Measurements from ENCODE around the gene ARHGEF28. TPM values are rescaled to one million over a fixed set of nuclear protein-coding genes. Genes with fewer than 3 reads are reported as not detected.

Gene ARHGEF28
- total and polyA plus RNA-seq, 9 of the 15 experiments (the other 6 are each of a cell fraction or from before 2014, with no cell fraction given): 0.27 TPM; not detected in 8

DNA sequence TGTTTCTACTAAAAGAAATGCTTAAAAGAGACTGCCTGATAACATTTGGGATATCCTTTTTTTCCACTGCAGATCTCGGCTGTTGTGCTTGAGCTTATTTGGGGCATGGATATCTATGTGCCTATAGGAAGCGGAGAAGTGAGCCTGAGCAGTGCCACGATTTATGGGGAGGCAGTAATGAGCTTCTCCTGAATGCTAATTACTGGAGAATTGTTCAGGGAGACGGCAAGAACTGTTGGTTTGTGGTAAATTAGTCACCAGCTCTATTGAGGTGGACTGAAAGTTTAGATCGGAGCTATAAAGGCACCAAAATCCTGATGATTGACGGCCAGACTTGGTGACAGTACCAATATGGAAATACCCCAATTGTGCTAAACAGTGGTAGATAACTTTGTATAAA is 186.5 kb downstream of the ARHGEF28 start:
- no peak overlapping the region for H3K9ac ChIP-seq (ENCODE audit: insufficient read depth in 1 of 2, low read depth in 2 of 2, low read length in 2 of 2)
- WGBS (ENCODE audit: insufficient coverage, low coverage, missing lambda C conversion rate): 4% methylated on average over 6 of the region's 6 CpGs
- CTCF ChIA-PET (ENCODE audit: low intra/inter-chr PET ratio): no interaction called here
- H3K9me1 ChIP-seq (ENCODE audit: control insufficient read depth, insufficient read depth, low read length): no peaks in the 10 kb centered on the region
- in situ Hi-C loops (cut with MboI) (no loop called here), intact Hi-C loops (cut with micrococcal nuclease) (no loop called here)
- no peak overlapping the region for H3K27ac ChIP-seq (ENCODE audit: extremely low read depth, low read depth, low read length)
- H4K20me1 ChIP-seq (replicated peaks; ENCODE audit: control insufficient read depth, insufficient read depth, low read length): no peaks in the 10 kb centered on the region
- no peak overlapping the region for H2AFZ ChIP-seq (ENCODE audit: low read depth, low read length)
- no peaks in the 10 kb centered on the region for H3K36me3 ChIP-seq (ENCODE audit: control insufficient read depth, insufficient read depth, low read length)
- no peak overlapping the region for H3K4me3 ChIP-seq
- peaks cover 16 to 20% of the 10 kb centered on the region in 2 experiments for H3K27me3 ChIP-seq (ENCODE audit: control insufficient read depth in 2 of 2, insufficient read depth in 2 of 2, low read length in 2 of 2)
- H3K4me1 ChIP-seq (replicated peaks in 1 of 2; ENCODE audit: control insufficient read depth in 2 of 2, insufficient read depth in 2 of 2, low read length in 2 of 2): no peaks in the 10 kb centered on the region
- POLR2A ChIA-PET: no interaction called here
- H3K79me2 ChIP-seq (ENCODE audit: control insufficient read depth, insufficient read depth, low read length): no peaks in the 10 kb centered on the region
- no peaks in the 10 kb centered on the region for H3K9me3 ChIP-seq (replicated peaks; ENCODE audit: control insufficient read depth, insufficient read depth, low read depth, low read length)
- no peak overlapping the region for H3K4me2 ChIP-seq (ENCODE audit: insufficient read depth, low read length)
- ATAC-seq (no peak), FAIRE-seq (no peak), DNase-seq (ENCODE audit: extremely low read depth in 1 of 4, low spot score in 3 of 4) (no peak)
- no TSS peak for BruUV-seq (replicated peaks)
- TF ChIP-seq SMAD1 (IDR thresholded peaks at IDR 0.05; ENCODE audit: low read depth, low read length, partially characterized antibody): no peak
- no peak for TF ChIP-seq MBD2 (IDR thresholded peaks at IDR 0.05; ENCODE audit: borderline replicate concordance, low read depth)

DNA sequence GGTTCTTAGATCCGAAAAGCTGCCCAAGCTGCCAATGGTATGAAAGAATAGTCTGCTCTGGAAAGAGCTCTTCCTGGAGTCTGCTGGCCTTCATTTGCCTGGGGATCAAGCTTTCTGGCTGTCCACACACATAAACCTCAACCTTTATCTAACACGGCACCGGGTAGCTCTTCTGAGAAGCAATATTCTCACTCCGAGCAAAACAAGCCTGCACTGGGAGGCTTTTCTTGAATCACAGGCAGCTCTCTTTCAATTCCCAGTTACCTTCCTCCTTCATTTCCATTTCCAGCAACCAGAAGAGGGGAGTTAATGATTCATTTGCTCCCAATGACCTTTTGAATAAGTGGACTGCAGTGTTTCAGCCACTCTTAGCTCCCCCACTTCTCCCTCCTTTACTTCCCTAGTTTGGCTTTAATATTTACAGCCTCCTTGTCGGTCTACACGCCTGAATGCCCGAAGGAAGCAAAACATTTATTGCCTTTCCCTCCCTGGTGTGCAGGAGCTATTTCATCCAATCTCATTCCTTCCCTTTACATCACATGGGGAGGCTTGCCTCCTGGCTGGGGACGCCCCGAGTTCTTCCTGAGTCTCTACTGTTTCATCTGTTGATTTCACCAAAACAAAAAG is 187.1 kb downstream of the ARHGEF28 start:
- in situ Hi-C loops (cut with MboI) (no loop called here), intact Hi-C loops (cut with micrococcal nuclease) (no loop called here)
- Histone ChIP-seq H3K79me2 (ENCODE audit: control insufficient read depth, insufficient read depth, low read length) (no peaks in the 10 kb centered on the region), H3K4me2 (ENCODE audit: insufficient read depth, low read length) (no peak overlapping the region), H3K27me3 (ENCODE audit: control insufficient read depth in 2 of 2, insufficient read depth in 2 of 2, low read length in 2 of 2) (peaks cover 16 to 20% of the 10 kb centered on the region in 2 experiments), H4K20me1 (replicated peaks; ENCODE audit: control insufficient read depth, insufficient read depth, low read length) (no peaks in the 10 kb centered on the region), H3K27ac (ENCODE audit: extremely low read depth, low read depth, low read length) (no peak overlapping the region), H3K9me3 (replicated peaks; ENCODE audit: control insufficient read depth, insufficient read depth, low read depth, low read length) (no peaks in the 10 kb centered on the region), H3K4me3 (no peak overlapping the region), H2AFZ (ENCODE audit: low read depth, low read length) (peak overlapping the region; percentile 3; the same call in 1 of the 2 replicates), H3K9me1 (ENCODE audit: control insufficient read depth, insufficient read depth, low read length) (no peaks in the 10 kb centered on the region), H3K4me1 (replicated peaks in 1 of 2; ENCODE audit: control insufficient read depth in 2 of 2, insufficient read depth in 2 of 2, low read length in 2 of 2) (no peaks in the 10 kb centered on the region), H3K36me3 (ENCODE audit: control insufficient read depth, insufficient read depth, low read length) (no peaks in the 10 kb centered on the region), H3K9ac (ENCODE audit: insufficient read depth in 1 of 2, low read depth in 2 of 2, low read length in 2 of 2) (no peak overlapping the region)
- ChIA-PET POLR2A (no interaction called here), CTCF (ENCODE audit: low intra/inter-chr PET ratio) (no interaction called here)
- WGBS (ENCODE audit: insufficient coverage, low coverage, missing lambda C conversion rate): 0% methylated on average over 9 of the region's 9 CpGs
- no peak for TF ChIP-seq MTF1 (CRISPR knock-in tag; IDR thresholded peaks at IDR 0.05; ENCODE audit: borderline replicate concordance)
- TF ChIP-seq BRD4 (IDR thresholded peaks at IDR 0.05): no peak
- TF ChIP-seq, protein P1, sequence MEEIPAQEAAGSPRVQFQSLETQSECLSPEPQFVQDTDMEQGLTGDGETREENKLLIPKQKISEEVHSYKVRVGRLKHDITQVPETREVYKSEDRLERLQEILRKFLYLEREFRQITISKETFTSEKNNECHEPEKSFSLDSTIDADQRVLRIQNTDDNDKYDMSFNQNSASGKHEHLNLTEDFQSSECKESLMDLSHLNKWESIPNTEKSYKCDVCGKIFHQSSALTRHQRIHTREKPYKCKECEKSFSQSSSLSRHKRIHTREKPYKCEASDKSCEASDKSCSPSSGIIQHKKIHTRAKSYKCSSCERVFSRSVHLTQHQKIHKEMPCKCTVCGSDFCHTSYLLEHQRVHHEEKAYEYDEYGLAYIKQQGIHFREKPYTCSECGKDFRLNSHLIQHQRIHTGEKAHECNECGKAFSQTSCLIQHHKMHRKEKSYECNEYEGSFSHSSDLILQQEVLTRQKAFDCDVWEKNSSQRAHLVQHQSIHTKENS (CRISPR knock-in tag; IDR thresholded peaks at IDR 0.05): no peak
- BruUV-seq (replicated peaks): no TSS peak
- FAIRE-seq: no peak
- ATAC-seq: no peak
- no peak for DNase-seq (ENCODE audit: extremely low read depth in 1 of 4, low spot score in 3 of 4)
